HCT116 (cell line): ENCODE data around the gene ZNF441. TPM values are rescaled to one million over a fixed set of nuclear protein-coding genes. Genes with fewer than 3 reads are reported as not detected.

Source experiments
- ATAC-seq: fragments of 200-7000 bp; cut with Tn5 transposase; 2 replicates; pipeline ENCODE4 v1.9.1; 2020; ENCODE audit warnings: mild to moderate bottlenecking, moderate library complexity
- BruUV-seq: library from RNA; stranded (reverse); fragments of 400-500 nt; replicated peaks from 2 replicates; lab custom pipeline; 2021; lab: Mats Ljungman, UMichigan
- CTCF ChIA-PET: fragments of 300-600 bp; sonication (Branson Sonifier 250); formaldehyde crosslinking; loops from one replicate; lab custom pipeline; 2021; ENCODE audit warnings: antibody characterized with exemption; lab: Charles Lee
- POLR2A ChIA-PET: fragments of 300-600, 350-600 bp; sonication (Branson Sonifier 250); formaldehyde crosslinking; loops from one replicate; lab custom pipeline; 2021; ENCODE audit warnings: antibody characterized with exemption; lab: Charles Lee
- RAD21 ChIA-PET, 2 experiments: fragments of 300-600 bp; sonication (Branson Sonifier 250); formaldehyde crosslinking; loops; one replicate each; lab custom pipeline; 2023; ENCODE audit warnings: low total read pairs in 2 of 2; ENCODE audit not compliant: uncharacterized antibody in 2 of 2, unreplicated experiment in 2 of 2, low non-redundant PET in 1 of 2; lab: Charles Lee
- DNase-seq: peaks from one replicate; pipeline ENCODE4 v3.0.0-alpha.2; 2010; ENCODE audit warnings: low read depth, low spot score
- H2AFZ ChIP-seq: fragments of 200-600 bp; shearing (Covaris generic), sonication (generic); 2 replicates; pipeline ENCODE4 v1.6.1; 2017; ENCODE audit warnings: low read depth, mixed run types, mixed read lengths, antibody characterized with exemption, low read length; ENCODE audit not compliant: poor library complexity, severe bottlenecking
- H3K27ac ChIP-seq: 2 replicates; pipeline ENCODE4 v1.5.1; 2012; ENCODE audit warnings: low read depth, low read length
- H3K27me3 ChIP-seq: fragments of 200-600 bp; sonication (generic); 2 replicates; pipeline ENCODE4 v1.6.1; 2016; ENCODE audit warnings: mixed run types, low read length, mixed read lengths; ENCODE audit not compliant: insufficient read depth
- H3K36me3 ChIP-seq, 2 experiments: fragments of 200-500 bp in 1 of 2; fragments of 200-600 bp in 1 of 2; sonication (Bioruptor generic) in 1 of 2; sonication (generic) in 1 of 2; 2 replicates each; pipeline versions ENCODE4 v1.5.1 to v1.6.1; 2014 to 2016; ENCODE audit warnings: low read length in 2 of 2, inconsistent platforms in 1 of 2, mixed read lengths in 1 of 2, mixed run types in 1 of 2; ENCODE audit not compliant: insufficient read depth in 2 of 2, control insufficient read depth in 1 of 2
- H3K4me1 ChIP-seq, 2 experiments: fragments of 200-600 bp in 1 of 2; sonication (generic) in 1 of 2; 2 replicates each; pipeline versions ENCODE4 v1.5.1 to v1.6.1; 2012 to 2017; ENCODE audit warnings: low read length in 2 of 2, inconsistent platforms in 1 of 2, mild to moderate bottlenecking in 1 of 2, mixed read lengths in 1 of 2, mixed run types in 1 of 2, moderate library complexity in 1 of 2; ENCODE audit not compliant: insufficient read depth in 2 of 2, control insufficient read depth in 1 of 2
- H3K4me2 ChIP-seq: fragments of 200-600 bp; sonication (generic); 2 replicates; pipeline ENCODE4 v1.6.1; 2017; ENCODE audit warnings: mixed run types, low read length, mixed read lengths
- H3K4me3 ChIP-seq, 2 experiments: fragments of 200-600 bp in 1 of 2; sonication (generic) in 1 of 2; replicated peaks in 1 of 2; 2 replicates each; pipeline ENCODE4 v1.5.1; 2011 to 2016; ENCODE audit warnings: low read length in 2 of 2, control low read depth in 1 of 2, low read depth in 1 of 2, mild to moderate bottlenecking in 1 of 2, mixed read lengths in 1 of 2, mixed run types in 1 of 2
- H3K79me2 ChIP-seq: fragments of 200-600 bp; sonication (generic); 2 replicates; pipeline ENCODE4 v1.6.1; 2017; ENCODE audit warnings: mild to moderate bottlenecking, mixed run types, low read length, moderate library complexity, mixed read lengths; ENCODE audit not compliant: insufficient read depth
- H3K9ac ChIP-seq: fragments of 200-600 bp; sonication (generic); 2 replicates; pipeline ENCODE4 v1.6.1; 2016; ENCODE audit warnings: low read length, mixed read lengths
- H3K9me2 ChIP-seq: fragments of 200-600 bp; sonication (generic), shearing (Covaris generic); 2 replicates; pipeline ENCODE4 v1.6.1; 2017; ENCODE audit warnings: mixed run types, mild to moderate bottlenecking, moderate library complexity; ENCODE audit not compliant: insufficient read depth
- H3K9me3 ChIP-seq, 2 experiments: fragments of 200-500 bp in 1 of 2; fragments of 200-600 bp in 1 of 2; sonication (Bioruptor generic) in 1 of 2; sonication (generic) in 1 of 2; 2 replicates each; pipeline ENCODE4 v1.6.1; 2014 to 2017; ENCODE audit warnings: low read length in 2 of 2, mixed read lengths in 2 of 2, inconsistent platforms in 1 of 2, low read depth in 1 of 2, mild to moderate bottlenecking in 1 of 2, mixed run types in 1 of 2, moderate library complexity in 1 of 2; ENCODE audit not compliant: control insufficient read depth in 1 of 2, insufficient read depth in 1 of 2
- H4K20me1 ChIP-seq: fragments of 200-600 bp; sonication (generic), shearing (Covaris generic); 2 replicates; pipeline ENCODE4 v1.6.1; 2017; ENCODE audit warnings: mixed run types, mild to moderate bottlenecking, moderate library complexity; ENCODE audit not compliant: insufficient read depth
- ATF3 ChIP-seq: IDR thresholded peaks from 2 replicates; pipeline ENCODE4 v1.6.1; 2012
- CEBPB ChIP-seq: IDR thresholded peaks from 2 replicates; pipeline ENCODE4 v1.6.1; 2012; ENCODE audit warnings: low read depth
- CTCF ChIP-seq, 3 experiments: fragments of 200-600 bp in 1 of 3; sonication (generic) in 1 of 3; IDR thresholded peaks in 2 of 3; conservative IDR thresholded peaks in 1 of 3; 2 replicates each; pipeline ENCODE4 v1.5.1; 2012 to 2017; ENCODE audit warnings: low read depth in 2 of 3, low read length in 2 of 3, antibody characterized with exemption in 1 of 3, borderline replicate concordance in 1 of 3, control low read depth in 1 of 3, mild to moderate bottlenecking in 1 of 3, mixed read lengths in 1 of 3, mixed run types in 1 of 3, moderate library complexity in 1 of 3; ENCODE audit not compliant: insufficient read depth in 1 of 3
- EGR1 ChIP-seq: IDR thresholded peaks from 2 replicates; pipeline ENCODE4 v1.6.1; 2012; ENCODE audit warnings: low read depth
- ELF1 ChIP-seq: IDR thresholded peaks from 2 replicates; pipeline ENCODE4 v1.6.1; 2012; ENCODE audit warnings: low read depth, borderline replicate concordance
- EZH2 ChIP-seq: fragments of 200-600 bp; sonication (generic); IDR thresholded peaks from 2 replicates; pipeline ENCODE4 v1.6.1; 2017; ENCODE audit warnings: antibody characterized with exemption, mixed run types
- MAX ChIP-seq: IDR thresholded peaks from 2 replicates; pipeline ENCODE4 v1.6.1; 2012
- POLR2A ChIP-seq: IDR thresholded peaks from 2 replicates; pipeline ENCODE4 v1.7.0; 2011; ENCODE audit warnings: borderline replicate concordance; ENCODE audit not compliant: insufficient read depth, insufficient read length; ENCODE audit errors: extremely low read depth
- POLR2AphosphoS5 ChIP-seq: IDR thresholded peaks from 2 replicates; pipeline ENCODE4 v1.6.1; 2011; ENCODE audit warnings: mild to moderate bottlenecking, low read depth, low read length, moderate library complexity
- RAD21 ChIP-seq: IDR thresholded peaks from 2 replicates; pipeline ENCODE4 v1.6.1; 2012; ENCODE audit warnings: low read depth, mild to moderate bottlenecking
- SP1 ChIP-seq: IDR thresholded peaks from 2 replicates; pipeline ENCODE4 v1.6.1; 2012; ENCODE audit warnings: low read depth
- TCF7L2 ChIP-seq: IDR thresholded peaks from 2 replicates; pipeline ENCODE4 v1.7.0; 2011; ENCODE audit warnings: borderline replicate concordance, inconsistent platforms; ENCODE audit not compliant: insufficient read depth, insufficient read length; ENCODE audit errors: extremely low read depth
- YY1 ChIP-seq: IDR thresholded peaks from 2 replicates; pipeline ENCODE4 v1.6.1; 2011; ENCODE audit warnings: low read length, low read depth, moderate library complexity, mild to moderate bottlenecking; ENCODE audit not compliant: insufficient replicate concordance; ENCODE audit errors: extremely low read depth
- ZBTB33 ChIP-seq: IDR thresholded peaks from 2 replicates; pipeline ENCODE4 v1.6.1; 2011; ENCODE audit warnings: mild to moderate bottlenecking, low read length, moderate library complexity; ENCODE audit not compliant: insufficient replicate concordance; ENCODE audit errors: extremely low read depth
- ZFX ChIP-seq: fragments of 450-650 bp; IDR thresholded peaks from 2 replicates; pipeline ENCODE4 v1.6.1; 2017
- intact Hi-C: fragments of 100-400 bp; cut with micrococcal nuclease; formaldehyde crosslinking; loops from 2 replicates; pipeline ENCODE4 v1.10.0; 2022
- total RNA-seq: library from RNA; stranded (reverse); gene quantifications from one replicate; pipeline ENCODE4 v1.2.1, GENCODE V29; 2021; ENCODE audit not compliant: unreplicated experiment

The ZNF441 gene
- total RNA-seq, 1 experiment from 2014 or later = 1.1 TPM

- TF ChIP-seq SP1 = no peak
- TF ChIP-seq CEBPB = no peak
- no peak for TF ChIP-seq ZBTB33
- no peak for TF ChIP-seq POLR2AphosphoS5
- no peak for TF ChIP-seq YY1
Measured at GRCh38 chr19:11783767-11784166, 17.0 kb downstream of the ZNF441 start (continued).

GRCh38 chr19:11784356-11784755 lies 17.6 kb downstream of the ZNF441 start:
- no peaks in the 10 kb centered on the region for H3K4me1 ChIP-seq
- H3K79me2 ChIP-seq = no peaks in the 10 kb centered on the region
- ChIA-PET RAD21 (no interaction called here), CTCF (no interaction called here), POLR2A (no interaction called here)
- no peak overlapping the region for H3K9ac ChIP-seq
- no peak overlapping the region for H3K4me2 ChIP-seq
- H2AFZ ChIP-seq = no peak overlapping the region
- intact Hi-C loops = no loop called here
- no TSS peak for BruUV-seq
- H3K36me3 ChIP-seq = peaks cover 0 to 5% of the 10 kb centered on the region in 2 experiments; a peak in 1 of 4 replicates
- no peak overlapping the region for H3K27ac ChIP-seq
- H3K4me3 ChIP-seq = no peak overlapping the region
- peaks cover 24 to 26% of the 10 kb centered on the region in 2 experiments; a peak in 3 of 4 replicates for H3K9me3 ChIP-seq
- H3K9me2 ChIP-seq = no peaks in the 10 kb centered on the region
- no peak for DNase-seq
- H3K27me3 ChIP-seq = no peaks in the 10 kb centered on the region
- ATAC-seq = no peak
- H4K20me1 ChIP-seq = no peaks in the 10 kb centered on the region
- no peak for TF ChIP-seq ELF1
- TF ChIP-seq ZBTB33 = no peak
- no peak for TF ChIP-seq CTCF (IDR thresholded peaks at IDR 0.05 in 2 of 3, conservative IDR thresholded peaks at IDR 0.05 in 1 of 3; ENCODE audit: borderline replicate concordance in 1 of 3, insufficient read depth in 1 of 3, low read depth in 2 of 3, low read length in 2 of 3)
- TF ChIP-seq RAD21 = no peak
- no peak for TF ChIP-seq YY1
- TF ChIP-seq POLR2A = no peak
- TF ChIP-seq ZFX = no peak
- TF ChIP-seq MAX = no peak
- no peak for TF ChIP-seq EZH2
- no peak for TF ChIP-seq TCF7L2
- no peak for TF ChIP-seq EGR1
- TF ChIP-seq POLR2AphosphoS5 = no peak
- TF ChIP-seq ATF3 = no peak
